GM21367 (cell line): ENCODE measurements around the gene PLCB3.
"Not testable (repeated sequence)": the region's sequence is repeated elsewhere in the genome, so short reads cannot be mapped to it uniquely, and the experiment has no call there.

Experiments
- ATAC-seq: cut with Tn5 transposase; IDR thresholded peaks from one replicate; pipeline ENCODE4 v1.9.1; 2021; ENCODE audit not compliant: unreplicated experiment

Gene PLCB3

DNA sequence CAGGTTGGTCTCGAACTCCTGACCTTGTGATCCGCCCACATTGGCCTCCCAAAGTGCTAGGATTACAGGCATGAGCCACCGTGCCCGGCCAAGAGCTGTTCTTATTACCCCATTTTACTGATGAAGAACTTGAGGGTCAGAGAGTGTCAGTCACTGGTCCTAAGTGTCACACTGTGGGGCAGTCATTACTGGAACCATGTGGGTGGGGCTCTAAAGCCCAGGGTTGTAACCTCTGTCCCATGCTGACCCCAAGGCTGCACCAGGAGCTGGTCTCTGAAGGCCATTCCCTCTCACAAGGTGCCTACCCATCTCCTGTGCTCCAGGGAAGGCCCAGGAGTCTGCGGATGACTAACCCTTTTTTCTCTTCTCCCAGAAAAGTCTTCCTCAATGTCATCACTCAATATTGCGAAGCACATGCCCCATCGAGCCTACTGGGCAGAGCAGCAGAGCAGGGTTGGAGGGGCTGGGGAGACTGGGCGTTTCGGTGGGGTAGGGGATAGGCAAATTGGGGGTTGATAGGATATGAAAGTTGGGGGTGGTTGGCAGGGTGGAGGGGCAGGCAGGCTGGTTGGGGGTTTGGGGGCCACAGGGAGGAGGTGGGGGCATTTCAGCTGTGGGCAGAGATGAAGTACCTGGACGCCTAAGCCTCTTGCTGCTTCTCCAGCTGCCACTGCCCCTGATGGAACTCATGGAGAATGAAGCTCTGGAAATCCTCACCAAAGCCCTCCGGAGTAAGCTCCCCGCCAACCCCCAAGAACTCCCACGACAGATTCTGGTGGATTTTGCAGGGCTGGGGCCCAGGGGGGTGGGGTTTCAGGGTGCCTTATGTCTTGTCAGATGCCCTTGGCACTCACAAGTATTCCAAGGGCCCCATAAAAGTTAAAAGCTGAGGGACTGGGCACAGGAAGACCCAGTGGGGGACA lies 52.0 kb downstream of the PLCB3 start:
- ATAC-seq = no peak

DNA sequence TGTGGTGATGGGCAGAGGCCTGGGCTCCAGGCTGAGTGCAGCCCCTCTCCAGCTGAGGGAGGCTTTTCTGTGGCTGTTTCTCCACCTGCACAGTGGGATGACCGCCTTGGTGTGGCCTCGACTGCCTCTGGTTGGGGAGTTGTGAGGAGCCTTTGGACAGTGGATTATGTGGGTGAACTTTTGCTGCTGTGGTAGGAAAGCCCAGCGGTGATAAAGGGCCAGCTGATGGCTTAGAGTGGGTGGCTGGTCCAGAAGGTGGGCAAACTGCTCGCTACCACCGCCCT lies 52.6 kb downstream of the PLCB3 start:
- no peak for ATAC-seq

GRCh38 chr11:64304316-64305072 lies 53.2 kb downstream of the PLCB3 start:
- peak; percentile 22 for ATAC-seq

- ATAC-seq = peak; percentile 62
These were observed 53.9 kb downstream of the PLCB3 start, which contains the start of gene ESRRA for GRCh38 chr11:64305075-64305690. Gene ESRRA, plus strand, starts transcription at chr11:64305524. Its CDS starts 1,656 bp downstream, at chr11:64307180.

DNA sequence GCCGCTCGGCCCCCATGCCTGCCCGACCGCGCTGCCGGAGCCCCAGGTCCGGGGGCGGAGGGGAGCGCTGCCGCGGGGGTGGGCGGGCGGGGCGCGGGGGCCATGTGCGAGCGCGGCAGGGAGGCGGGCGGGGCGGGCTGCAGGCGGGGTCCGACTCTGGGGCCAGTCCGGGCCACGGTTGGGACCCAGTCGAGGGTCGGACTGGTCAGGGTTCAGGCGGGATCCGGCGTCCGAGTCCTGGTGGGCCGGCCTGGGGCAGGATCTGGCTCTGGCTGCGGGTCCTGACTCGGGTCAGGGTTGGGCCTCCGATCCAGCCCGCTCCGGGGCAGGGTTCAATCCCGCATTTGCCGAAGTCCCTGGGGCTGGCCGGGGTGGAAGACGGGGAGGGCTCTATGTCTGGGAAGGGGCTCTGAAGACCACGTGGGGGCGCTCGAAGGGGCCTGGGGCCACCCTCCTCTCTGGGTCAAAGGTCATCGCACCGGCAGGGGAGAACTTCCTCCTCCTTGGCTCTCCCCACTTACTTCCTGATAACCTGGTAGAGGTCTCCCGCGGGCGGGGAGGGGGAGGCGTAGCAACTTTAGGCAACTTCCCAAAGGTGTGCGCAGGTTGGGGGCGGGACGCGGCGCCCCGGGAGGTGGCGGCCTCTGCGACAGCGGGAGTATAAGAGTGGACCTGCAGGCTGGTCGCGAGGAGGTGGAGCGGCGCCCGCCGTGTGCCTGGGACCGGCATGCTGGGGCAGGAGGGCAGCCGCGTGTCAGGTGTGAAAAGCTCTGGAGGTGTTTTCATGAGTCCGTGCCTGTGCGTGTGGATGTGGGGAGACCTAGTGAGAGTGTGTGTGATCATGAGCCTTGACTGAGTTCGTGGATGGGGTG lies 54.6 kb downstream of the PLCB3 start:
- ATAC-seq = peak; percentile 17

DNA sequence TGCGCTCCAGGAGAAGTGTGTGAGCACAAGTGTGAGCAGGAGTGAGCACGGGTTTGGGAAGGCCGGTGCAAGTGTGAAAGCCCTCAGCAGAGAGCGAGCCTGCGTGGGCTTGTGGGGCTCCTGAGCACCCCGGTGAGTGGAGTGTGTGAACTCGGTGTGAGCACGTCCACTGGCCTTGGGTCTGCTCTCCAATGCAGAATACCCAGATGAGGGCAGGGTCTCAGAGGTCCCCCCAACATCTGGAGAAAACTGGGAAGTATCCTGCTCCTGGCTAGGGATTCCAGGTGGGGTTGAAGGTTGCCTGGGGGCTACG lies 55.2 kb downstream of the PLCB3 start:
- ATAC-seq = no peak

DNA sequence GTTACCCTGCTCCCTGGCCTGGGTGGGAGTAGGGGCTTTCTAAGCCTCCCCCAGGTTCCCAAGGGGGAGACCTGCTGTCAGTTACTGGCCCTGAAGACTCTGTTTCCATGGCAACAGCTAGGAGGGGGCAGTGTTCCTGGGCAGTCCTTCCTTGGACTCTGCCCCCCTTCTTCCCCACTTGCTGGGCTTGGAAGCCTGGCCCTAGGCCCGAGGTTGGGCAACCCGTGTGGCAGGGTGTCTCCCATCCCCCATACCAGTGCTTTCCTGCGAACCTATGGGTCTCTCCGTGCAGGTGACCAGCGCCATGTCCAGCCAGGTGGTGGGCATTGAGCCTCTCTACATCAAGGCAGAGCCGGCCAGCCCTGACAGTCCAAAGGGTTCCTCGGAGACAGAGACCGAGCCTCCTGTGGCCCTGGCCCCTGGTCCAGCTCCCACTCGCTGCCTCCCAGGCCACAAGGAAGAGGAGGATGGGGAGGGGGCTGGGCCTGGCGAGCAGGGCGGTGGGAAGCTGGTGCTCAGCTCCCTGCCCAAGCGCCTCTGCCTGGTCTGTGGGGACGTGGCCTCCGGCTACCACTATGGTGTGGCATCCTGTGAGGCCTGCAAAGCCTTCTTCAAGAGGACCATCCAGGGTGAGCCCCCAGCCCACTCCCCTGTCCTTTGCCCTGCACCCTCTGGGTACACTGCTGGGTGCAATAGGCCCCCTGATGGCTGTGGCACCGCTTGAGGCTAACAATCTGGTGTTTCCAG lies 55.7 kb downstream of the PLCB3 start:
- no peak for ATAC-seq

DNA sequence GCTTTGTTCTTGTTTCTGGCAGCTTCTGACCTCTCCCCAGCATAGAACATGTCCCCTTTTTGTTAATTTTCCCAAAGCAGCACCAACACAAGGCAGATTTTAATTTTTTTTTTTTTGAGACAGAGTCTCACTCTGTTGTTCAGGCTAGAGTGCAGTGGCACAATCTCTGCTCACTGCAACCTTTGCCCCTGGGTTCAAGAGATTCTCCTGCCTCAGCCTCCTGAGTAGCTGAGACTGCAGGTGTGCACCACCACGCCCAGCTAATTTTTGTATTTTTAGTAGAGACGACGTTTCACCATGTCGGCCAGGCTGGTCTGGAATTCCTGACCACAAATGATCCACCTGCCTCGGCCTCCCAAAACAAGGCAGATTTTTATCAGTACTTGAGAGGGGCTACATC lies 56.5 kb downstream of the PLCB3 start:
- not testable (repeated sequence) for ATAC-seq

DNA sequence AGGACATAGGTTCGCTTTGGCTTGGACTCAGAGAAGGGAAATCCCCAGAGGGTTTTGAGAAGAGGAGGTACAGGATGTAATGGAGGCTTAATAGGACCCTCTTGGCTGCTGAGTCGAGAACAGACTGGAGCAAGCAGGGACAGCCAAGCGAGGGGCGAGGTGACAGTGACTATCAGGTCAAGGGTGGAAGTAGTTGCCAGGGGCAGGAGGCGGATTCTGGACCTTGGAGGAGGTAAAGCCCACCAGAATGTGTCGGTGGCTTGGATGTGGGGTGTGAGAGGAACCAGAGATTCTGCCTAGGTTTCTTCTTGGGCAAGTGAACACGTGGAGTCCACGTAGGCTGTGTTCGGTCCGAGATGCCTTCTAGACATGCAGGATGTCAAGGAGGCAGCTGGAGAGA lies 61.6 kb downstream of the PLCB3 start:
- ATAC-seq = no peak

- no peak for ATAC-seq
These were observed 62.3 kb downstream of the PLCB3 start for GRCh38 chr11:64313491-64314145.

DNA sequence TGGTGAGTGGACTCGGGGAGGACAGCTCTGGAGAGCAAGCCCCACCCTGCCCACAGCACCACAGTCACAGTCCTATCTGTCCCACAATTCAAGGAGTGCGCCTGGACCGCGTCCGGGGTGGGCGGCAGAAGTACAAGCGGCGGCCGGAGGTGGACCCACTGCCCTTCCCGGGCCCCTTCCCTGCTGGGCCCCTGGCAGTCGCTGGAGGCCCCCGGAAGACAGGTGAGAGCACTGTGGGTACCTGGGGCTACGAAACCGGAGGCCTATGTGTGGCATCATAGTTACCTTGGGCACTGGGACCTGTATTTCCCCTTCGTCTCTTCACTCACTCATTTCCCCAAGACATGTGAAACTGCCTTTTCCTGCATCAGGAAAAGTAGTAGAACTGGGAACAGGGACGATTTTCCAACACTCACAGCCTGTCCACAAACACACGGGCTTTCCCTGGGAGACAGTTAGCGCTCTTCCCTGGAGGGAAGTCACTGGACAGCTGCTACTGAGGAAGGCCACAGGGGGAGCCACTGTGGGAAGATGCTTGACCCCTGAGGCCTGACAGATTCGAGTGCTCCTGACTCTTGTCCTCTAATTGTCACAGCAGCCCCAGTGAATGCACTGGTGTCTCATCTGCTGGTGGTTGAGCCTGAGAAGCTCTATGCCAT lies 62.9 kb downstream of the PLCB3 start:
- ATAC-seq = no peak

- ATAC-seq = no peak
These were observed 63.7 kb downstream of the PLCB3 start for GRCh38 chr11:64314805-64315561.

DNA sequence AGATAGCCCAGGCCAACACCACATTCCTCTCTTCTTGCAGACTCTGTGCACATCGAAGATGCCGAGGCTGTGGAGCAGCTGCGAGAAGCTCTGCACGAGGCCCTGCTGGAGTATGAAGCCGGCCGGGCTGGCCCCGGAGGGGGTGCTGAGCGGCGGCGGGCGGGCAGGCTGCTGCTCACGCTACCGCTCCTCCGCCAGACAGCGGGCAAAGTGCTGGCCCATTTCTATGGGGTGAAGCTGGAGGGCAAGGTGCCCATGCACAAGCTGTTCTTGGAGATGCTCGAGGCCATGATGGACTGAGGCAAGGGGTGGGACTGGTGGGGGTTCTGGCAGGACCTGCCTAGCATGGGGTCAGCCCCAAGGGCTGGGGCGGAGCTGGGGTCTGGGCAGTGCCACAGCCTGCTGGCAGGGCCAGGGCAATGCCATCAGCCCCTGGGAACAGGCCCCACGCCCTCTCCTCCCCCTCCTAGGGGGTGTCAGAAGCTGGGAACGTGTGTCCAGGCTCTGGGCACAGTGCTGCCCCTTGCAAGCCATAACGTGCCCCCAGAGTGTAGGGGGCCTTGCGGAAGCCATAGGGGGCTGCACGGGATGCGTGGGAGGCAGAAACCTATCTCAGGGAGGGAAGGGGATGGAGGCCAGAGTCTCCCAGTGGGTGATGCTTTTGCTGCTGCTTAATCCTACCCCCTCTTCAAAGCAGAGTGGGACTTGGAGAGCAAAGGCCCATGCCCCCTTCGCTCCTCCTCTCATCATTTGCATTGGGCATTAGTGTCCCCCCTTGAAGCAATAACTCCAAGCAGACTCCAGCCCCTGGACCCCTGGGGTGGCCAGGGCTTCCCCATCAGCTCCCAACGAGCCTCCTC lies 64.6 kb downstream of the PLCB3 start:
- not testable (repeated sequence) for ATAC-seq

DNA sequence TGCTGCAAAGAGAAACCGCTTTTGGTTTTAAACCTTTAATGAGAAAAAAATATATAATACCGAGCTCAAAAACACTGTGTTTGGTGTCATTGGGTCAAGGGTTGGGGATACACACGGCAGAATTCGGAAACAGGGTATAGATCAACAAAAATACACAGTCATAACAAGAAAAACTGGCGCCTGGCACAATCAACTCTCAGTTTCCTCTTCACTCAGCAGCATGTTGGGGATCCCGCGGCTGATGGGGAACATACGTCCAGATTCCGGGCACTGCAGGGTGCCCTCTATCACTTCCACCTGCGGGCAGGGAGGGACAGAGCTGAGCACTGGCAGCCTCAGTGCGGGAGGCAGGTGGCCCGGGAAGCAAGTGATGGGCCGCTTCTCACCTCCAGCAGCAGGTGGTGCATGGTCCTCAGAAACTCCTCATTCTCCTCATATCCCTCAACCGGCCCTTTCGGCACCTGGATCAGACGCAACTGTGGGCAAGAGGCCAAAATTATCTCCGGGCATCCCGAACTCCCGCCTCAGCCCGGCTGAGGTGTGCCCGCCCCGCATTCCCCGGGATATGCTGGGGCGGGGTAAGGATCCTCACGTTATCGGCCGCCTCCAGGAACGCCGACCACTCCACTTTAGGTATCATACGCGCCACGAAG lies 65.5 kb downstream of the PLCB3 start:
- ATAC-seq = peak; percentile 14

DNA sequence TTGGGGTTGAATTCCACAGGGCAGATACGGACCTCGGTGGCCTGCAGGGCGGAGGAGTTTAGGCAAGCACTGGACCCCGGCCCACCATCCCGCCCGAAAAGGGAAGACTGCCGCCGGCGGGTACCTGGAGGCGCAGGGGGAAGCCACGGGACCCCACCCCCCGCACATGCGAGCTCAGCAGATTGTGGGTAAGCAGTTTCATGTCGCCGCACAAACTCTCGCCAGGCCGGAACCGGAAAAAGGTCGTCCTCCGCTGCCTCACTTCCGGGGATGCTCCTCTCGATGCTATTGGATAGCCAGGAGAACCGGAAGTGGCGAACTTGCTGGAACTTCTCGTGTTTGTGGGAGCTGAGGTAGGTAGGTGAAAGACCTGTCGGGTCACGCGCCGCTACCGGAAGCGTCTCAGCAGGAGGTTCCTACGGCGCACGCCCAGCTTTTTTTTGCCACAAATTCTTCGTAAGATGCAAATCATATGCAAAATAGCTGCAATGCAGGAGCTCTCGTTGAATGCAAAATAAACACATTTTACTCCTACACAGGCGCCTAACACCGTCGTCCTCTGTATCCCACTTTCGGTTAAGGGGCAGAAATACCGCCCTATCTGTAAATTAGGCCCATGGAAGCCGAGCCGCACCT lies 66.1 kb downstream of the PLCB3 start, which contains the start of gene TRMT112:
Gene TRMT112 (minus strand): TSS at position 235 of the 636 bp plus-strand sequence. CDS start 33 bp downstream, at position 202.
- ATAC-seq = peak; percentile 41

GRCh38 chr11:64317961-64318765 lies 66.8 kb downstream of the PLCB3 start, which contains the start of gene PRDX5:
Gene PRDX5, plus strand, starts transcription at chr11:64318121. Its CDS starts 95 bp downstream, at chr11:64318216.
- peak; percentile 46 for ATAC-seq
